Body of pancreas (tissue), 4 donors: ENCODE data around the gene GPR148.
A peak's percentile ranks its signal among the peaks of the same experiment; 100 is the strongest.

Source experiments
- POLR2A ChIP-seq, 3 donors: fragments of 450-650 bp; IDR thresholded peaks; one replicate each; pipeline ENCODE4 v1.6.1; 2016; ENCODE audit warnings: antibody characterized with exemption in 3 of 3, mild to moderate bottlenecking in 2 of 3
- TF ChIP-seq, protein P1 (sequence below), 7 experiments: fragments of 450-650 bp in 4 of 7; fragments of 200-600 bp in 3 of 7; sonication (generic) in 3 of 7; IDR thresholded peaks; one replicate each; pipeline ENCODE4 v1.5.1; 2016 to 2019; ENCODE audit warnings: antibody characterized with exemption in 7 of 7

DNA sequence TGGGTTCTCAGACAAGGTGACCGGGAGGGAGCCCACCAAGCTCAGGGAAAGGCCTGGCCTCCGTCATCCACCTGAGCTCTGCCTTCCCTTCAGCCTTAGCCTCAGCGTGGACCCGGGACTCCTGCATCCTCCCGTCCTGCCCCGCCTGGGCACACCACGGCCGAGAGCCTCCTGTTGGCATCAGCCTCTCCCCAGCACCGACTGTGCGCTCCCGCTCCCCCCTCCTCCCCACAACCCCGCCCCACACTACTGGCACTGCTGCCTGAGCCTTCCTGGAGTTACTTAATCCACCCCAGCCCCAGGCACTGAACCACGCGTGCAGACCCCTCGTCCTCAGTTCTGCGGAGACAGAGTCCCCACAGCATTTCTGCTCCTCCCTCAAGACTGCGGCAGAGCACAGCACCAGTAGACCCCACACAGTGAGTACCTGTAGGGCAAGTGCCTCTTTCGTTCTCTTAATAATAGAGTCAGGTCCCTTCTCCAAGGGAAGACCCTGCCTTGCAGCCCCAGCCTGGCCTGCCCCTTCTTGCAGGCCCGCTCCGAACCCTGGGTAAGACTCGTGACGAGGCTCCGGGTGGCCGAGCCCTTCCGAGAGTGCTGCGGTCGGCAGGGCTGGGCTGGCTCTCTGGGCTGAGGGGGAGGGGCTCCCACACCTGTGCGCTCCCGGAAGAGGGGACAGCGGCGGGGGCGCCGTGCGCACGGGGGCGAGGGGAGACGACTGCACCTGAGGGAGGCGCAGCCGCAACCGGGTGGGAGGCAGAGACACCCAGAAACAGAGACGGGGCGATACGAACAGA is 26.6 kb downstream of the GPR148 start, which contains the start of gene AMER3:
- TF ChIP-seq, protein P1, sequence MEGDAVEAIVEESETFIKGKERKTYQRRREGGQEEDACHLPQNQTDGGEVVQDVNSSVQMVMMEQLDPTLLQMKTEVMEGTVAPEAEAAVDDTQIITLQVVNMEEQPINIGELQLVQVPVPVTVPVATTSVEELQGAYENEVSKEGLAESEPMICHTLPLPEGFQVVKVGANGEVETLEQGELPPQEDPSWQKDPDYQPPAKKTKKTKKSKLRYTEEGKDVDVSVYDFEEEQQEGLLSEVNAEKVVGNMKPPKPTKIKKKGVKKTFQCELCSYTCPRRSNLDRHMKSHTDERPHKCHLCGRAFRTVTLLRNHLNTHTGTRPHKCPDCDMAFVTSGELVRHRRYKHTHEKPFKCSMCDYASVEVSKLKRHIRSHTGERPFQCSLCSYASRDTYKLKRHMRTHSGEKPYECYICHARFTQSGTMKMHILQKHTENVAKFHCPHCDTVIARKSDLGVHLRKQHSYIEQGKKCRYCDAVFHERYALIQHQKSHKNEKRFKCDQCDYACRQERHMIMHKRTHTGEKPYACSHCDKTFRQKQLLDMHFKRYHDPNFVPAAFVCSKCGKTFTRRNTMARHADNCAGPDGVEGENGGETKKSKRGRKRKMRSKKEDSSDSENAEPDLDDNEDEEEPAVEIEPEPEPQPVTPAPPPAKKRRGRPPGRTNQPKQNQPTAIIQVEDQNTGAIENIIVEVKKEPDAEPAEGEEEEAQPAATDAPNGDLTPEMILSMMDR (IDR thresholded peaks at IDR 0.05): no peak
- peak in 1 of 3 donors; percentile 23 for TF ChIP-seq POLR2A (IDR thresholded peaks at IDR 0.05)
